H9 (cell line): ENCODE measurements around the gene NPC1. TPM values are rescaled to one million over a fixed set of nuclear protein-coding genes. Genes with fewer than 3 reads are reported as not detected.
A peak's percentile ranks its signal among the peaks of the same experiment; 100 is the strongest.

Source experiments
- DNase-seq: peaks from one replicate; pipeline ENCODE4 v3.0.0-alpha.2; 2017
- H2AFZ ChIP-seq: one replicate; pipeline ENCODE4 v1.6.1; 2013; ENCODE audit warnings: mild to moderate bottlenecking, low read length, control low read depth, moderate library complexity
- H2AK5ac ChIP-seq: 2 replicates; pipeline ENCODE4 v1.6.1; 2013; ENCODE audit warnings: low read length, control low read depth, mixed read lengths; ENCODE audit not compliant: insufficient read length
- H2BK120ac ChIP-seq: one replicate; pipeline ENCODE4 v1.6.1; 2013; ENCODE audit warnings: low read depth, mild to moderate bottlenecking, low read length, control low read depth, inconsistent platforms; ENCODE audit not compliant: poor library complexity, severe bottlenecking
- H2BK12ac ChIP-seq: 2 replicates; pipeline ENCODE4 v1.6.1; 2013; ENCODE audit warnings: low read length, control low read depth, mixed read lengths, low read depth; ENCODE audit not compliant: insufficient read length
- H2BK15ac ChIP-seq: 2 replicates; pipeline ENCODE4 v1.6.1; 2013; ENCODE audit warnings: low read depth, low read length, control low read depth
- H2BK20ac ChIP-seq: one replicate; pipeline ENCODE4 v1.6.1; 2013; ENCODE audit warnings: low read depth, mild to moderate bottlenecking, low read length, control low read depth, inconsistent platforms; ENCODE audit not compliant: poor library complexity, severe bottlenecking
- H2BK5ac ChIP-seq: 2 replicates; pipeline ENCODE4 v1.6.1; 2013; ENCODE audit warnings: low read length, control low read depth, mixed read lengths; ENCODE audit not compliant: insufficient read length
- H3K14ac ChIP-seq: 2 replicates; pipeline ENCODE4 v1.6.1; 2013; ENCODE audit warnings: low read length, control low read depth; ENCODE audit not compliant: insufficient read depth
- H3K18ac ChIP-seq: 2 replicates; pipeline ENCODE4 v1.6.1; 2013; ENCODE audit warnings: low read depth, mild to moderate bottlenecking, mixed read lengths, low read length, control low read depth; ENCODE audit not compliant: insufficient read length
- H3K23ac ChIP-seq: 2 replicates; pipeline ENCODE4 v1.6.1; 2013; ENCODE audit warnings: low read length, control low read depth, mixed read lengths, low read depth; ENCODE audit not compliant: insufficient read length
- H3K23me2 ChIP-seq: 2 replicates; pipeline ENCODE4 v1.6.1; 2013; ENCODE audit warnings: low read depth, mild to moderate bottlenecking, mixed read lengths, low read length, control low read depth; ENCODE audit not compliant: insufficient read length, poor library complexity, severe bottlenecking
- H3K27ac ChIP-seq: 2 replicates; pipeline ENCODE4 v1.5.1; 2013; ENCODE audit warnings: low read length, control low read depth, mixed read lengths, low read depth; ENCODE audit not compliant: insufficient read length
- H3K27me3 ChIP-seq: 2 replicates; pipeline ENCODE4 v1.6.1; 2013; ENCODE audit warnings: low read length, control low read depth, inconsistent platforms; ENCODE audit not compliant: insufficient read depth
- H3K4ac ChIP-seq: 2 replicates; pipeline ENCODE4 v1.6.1; 2013; ENCODE audit warnings: low read depth, mild to moderate bottlenecking, control low read depth, inconsistent platforms, low read length, moderate library complexity
- H3K4me1 ChIP-seq: 2 replicates; pipeline ENCODE4 v1.6.1; 2013; ENCODE audit warnings: low read length, control low read depth, inconsistent platforms; ENCODE audit not compliant: insufficient read depth
- H3K4me2 ChIP-seq: 2 replicates; pipeline ENCODE4 v1.6.1; 2013; ENCODE audit warnings: low read length, control low read depth, mixed read lengths; ENCODE audit not compliant: insufficient read length, insufficient read depth
- H3K56ac ChIP-seq: 2 replicates; pipeline ENCODE4 v1.6.1; 2013; ENCODE audit warnings: low read depth, mild to moderate bottlenecking, mixed read lengths, low read length, control low read depth; ENCODE audit not compliant: insufficient read length
- H3K79me1 ChIP-seq: 2 replicates; pipeline ENCODE4 v1.6.1; 2013; ENCODE audit warnings: low read depth, mild to moderate bottlenecking, moderate library complexity, low read length, control low read depth, inconsistent platforms; ENCODE audit not compliant: insufficient read depth, poor library complexity, severe bottlenecking
- H3K79me2 ChIP-seq: 2 replicates; pipeline ENCODE4 v1.6.1; 2013; ENCODE audit warnings: low read length, control low read depth, inconsistent platforms; ENCODE audit not compliant: insufficient read depth
- H3K9ac ChIP-seq: 2 replicates; pipeline ENCODE4 v1.6.1; 2013; ENCODE audit warnings: low read length, control low read depth, mixed read lengths; ENCODE audit not compliant: insufficient read length; ENCODE audit errors: extremely low read depth
- H3K9me3 ChIP-seq: one replicate; pipeline ENCODE4 v1.6.1; 2013; ENCODE audit warnings: low read depth, low read length, inconsistent platforms; ENCODE audit not compliant: control insufficient read depth
- H3T11ph ChIP-seq: one replicate; pipeline ENCODE4 v1.6.1; 2013; ENCODE audit warnings: mild to moderate bottlenecking, low read length, control low read depth, inconsistent platforms
- H4K20me1 ChIP-seq: one replicate; pipeline ENCODE4 v1.6.1; 2013; ENCODE audit not compliant: control insufficient read depth, insufficient read length, insufficient read depth
- H4K5ac ChIP-seq: 2 replicates; pipeline ENCODE4 v1.6.1; 2013; ENCODE audit warnings: low read depth, mild to moderate bottlenecking, mixed read lengths, low read length, control low read depth; ENCODE audit not compliant: insufficient read length
- H4K8ac ChIP-seq: replicated peaks from 2 replicates; pipeline ENCODE4 v1.6.1; 2013; ENCODE audit warnings: low read length, control low read depth, mixed read lengths, low read depth; ENCODE audit not compliant: insufficient read length
- H4K91ac ChIP-seq: 2 replicates; pipeline ENCODE4 v1.6.1; 2013; ENCODE audit warnings: low read depth, mild to moderate bottlenecking, moderate library complexity, mixed read lengths, low read length, control low read depth; ENCODE audit not compliant: insufficient read length
- H3K27ac Mint-ChIP-seq, 3 experiments: 2 replicates in 2 of 3; 3 replicates in 1 of 3; pipeline ENCODE4 v1.8.0; 2020 to 2021; ENCODE audit warnings: mixed read lengths in 3 of 3, mild to moderate bottlenecking in 1 of 3, moderate library complexity in 1 of 3
- H3K27me3 Mint-ChIP-seq: 2 replicates; pipeline ENCODE4 v1.8.0; 2021; ENCODE audit warnings: low read depth, mild to moderate bottlenecking, moderate library complexity, mixed read lengths
- H3K36me3 Mint-ChIP-seq, 3 experiments: 2 replicates in 2 of 3; 3 replicates in 1 of 3; pipeline ENCODE4 v1.8.0; 2020 to 2021; ENCODE audit warnings: low read depth in 3 of 3, mixed read lengths in 3 of 3; ENCODE audit not compliant: insufficient read depth in 1 of 3
- H3K4me1 Mint-ChIP-seq, 2 experiments: 2 replicates each; pipeline ENCODE4 v1.8.0; 2020; ENCODE audit warnings: mixed read lengths in 2 of 2
- H3K4me3 Mint-ChIP-seq, 2 experiments: 2 replicates in 1 of 2; 3 replicates in 1 of 2; pipeline ENCODE4 v1.8.0; 2020 to 2021; ENCODE audit warnings: mild to moderate bottlenecking in 2 of 2, mixed read lengths in 2 of 2, moderate library complexity in 1 of 2
- H3K9me3 Mint-ChIP-seq, 2 experiments: 2 replicates in 1 of 2; 3 replicates in 1 of 2; pipeline ENCODE4 v1.8.0; 2020; ENCODE audit warnings: mild to moderate bottlenecking in 2 of 2, mixed read lengths in 2 of 2, moderate library complexity in 1 of 2
- WGBS: extraction: QIAGEN DNeasy Blood & Tissue Kit; methylation state at CpG from one replicate; pipeline ENCODE4 v1.1.7; 2013; ENCODE audit warnings: missing lambda C conversion rate, low lambda C conversion rate, mixed read lengths; ENCODE audit not compliant: insufficient read length; ENCODE audit errors: extremely low coverage; 5-methylcytosine and 5-hydroxymethylcytosine counted together
- total RNA-seq: library from RNA; stranded (reverse); gene quantifications from 2 replicates; pipeline ENCODE4 v1.2.1, GENCODE V29; 2021
- TF ChIP-seq, protein P1 (sequence below): fragments of 200-600 bp; sonication (generic); conservative IDR thresholded peaks from 3 replicates; pipeline ENCODE4 v1.8.0; 2021; ENCODE audit warnings: antibody characterized with exemption, mild to moderate bottlenecking

NPC1 gene
- total RNA-seq, 1 experiment from 2014 or later: 24.2 TPM

DNA sequence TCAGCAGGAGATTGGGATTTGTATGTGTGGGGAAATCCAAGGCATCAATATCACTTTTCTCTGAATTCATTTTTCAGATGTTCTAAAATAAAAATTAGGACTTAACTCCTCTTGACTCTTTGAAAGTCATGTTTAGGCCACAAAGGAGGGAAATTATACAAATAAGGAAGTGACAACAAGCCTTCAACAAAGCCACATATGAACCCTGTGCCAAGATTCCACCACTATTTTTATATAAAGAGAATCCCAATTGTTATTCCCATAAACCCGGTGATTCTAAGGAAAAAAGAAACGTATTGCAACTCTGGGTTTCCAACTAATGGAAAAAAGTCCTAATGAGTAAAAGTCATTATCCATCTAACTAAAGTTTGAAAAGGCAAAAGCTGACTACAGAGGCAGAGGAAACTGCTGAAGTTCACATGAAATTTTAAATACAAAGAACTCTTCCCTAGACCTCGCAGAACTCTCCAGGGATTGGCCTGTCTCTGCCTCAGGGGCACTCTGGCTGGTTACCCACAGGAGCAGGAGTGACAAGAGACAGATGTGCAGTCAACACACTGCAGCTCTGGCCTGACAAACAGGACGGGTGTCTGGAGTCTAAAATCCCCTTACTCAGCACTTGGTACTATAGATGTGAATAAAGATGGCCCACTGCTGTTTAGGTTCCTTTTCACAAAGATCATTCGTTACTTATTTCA is 11.5 kb downstream of the NPC1 start:
- Histone ChIP-seq H3K23me2 (no peaks in the 10 kb centered on the region), H3K9ac (no peak overlapping the region), H3K4ac (no peak overlapping the region), H2BK20ac (no peak overlapping the region), H2AK5ac (no peak overlapping the region), H3K9me3 (no peaks in the 10 kb centered on the region), H4K91ac (no peak overlapping the region), H4K8ac (no peak overlapping the region), H4K5ac (no peak overlapping the region), H3K14ac (no peak overlapping the region), H3K79me1 (peaks cover 4% of the 10 kb centered on the region), H2BK15ac (no peak overlapping the region), H2BK12ac (no peak overlapping the region), H2AFZ (no peak overlapping the region), H4K20me1 (no peaks in the 10 kb centered on the region), H3K23ac (no peak overlapping the region), H2BK120ac (no peak overlapping the region), H3K56ac (no peak overlapping the region), H3K27me3 (no peaks in the 10 kb centered on the region), H3K79me2 (peaks cover 4% of the 10 kb centered on the region; the same call in 1 of the 2 replicates), H3K27ac (no peak overlapping the region), H3T11ph (no peak overlapping the region), H3K4me2 (no peak overlapping the region), H3K4me1 (peaks cover 2% of the 10 kb centered on the region; the same call in 1 of the 2 replicates), H3K18ac (no peak overlapping the region), H2BK5ac (no peak overlapping the region)
- Mint-ChIP-seq H3K4me3 (no peak overlapping the region), H3K27me3 (no peaks in the 10 kb centered on the region), H3K36me3 (peaks cover 15 to 34% (median 22%) of the 10 kb centered on the region in 3 experiments), H3K27ac (peak overlapping the region in 1 of 3 experiments; percentile 76; a peak in 2 of 7 replicates), H3K9me3 (peaks cover 0 to 2% of the 10 kb centered on the region in 2 experiments; a peak in 2 of 5 replicates), H3K4me1 (peaks cover 10 to 18% of the 10 kb centered on the region in 2 experiments; a peak in 3 of 4 replicates)
- no CpG with 5 or more reads among the region's 5 CpGs for WGBS
- TF ChIP-seq, protein P1, sequence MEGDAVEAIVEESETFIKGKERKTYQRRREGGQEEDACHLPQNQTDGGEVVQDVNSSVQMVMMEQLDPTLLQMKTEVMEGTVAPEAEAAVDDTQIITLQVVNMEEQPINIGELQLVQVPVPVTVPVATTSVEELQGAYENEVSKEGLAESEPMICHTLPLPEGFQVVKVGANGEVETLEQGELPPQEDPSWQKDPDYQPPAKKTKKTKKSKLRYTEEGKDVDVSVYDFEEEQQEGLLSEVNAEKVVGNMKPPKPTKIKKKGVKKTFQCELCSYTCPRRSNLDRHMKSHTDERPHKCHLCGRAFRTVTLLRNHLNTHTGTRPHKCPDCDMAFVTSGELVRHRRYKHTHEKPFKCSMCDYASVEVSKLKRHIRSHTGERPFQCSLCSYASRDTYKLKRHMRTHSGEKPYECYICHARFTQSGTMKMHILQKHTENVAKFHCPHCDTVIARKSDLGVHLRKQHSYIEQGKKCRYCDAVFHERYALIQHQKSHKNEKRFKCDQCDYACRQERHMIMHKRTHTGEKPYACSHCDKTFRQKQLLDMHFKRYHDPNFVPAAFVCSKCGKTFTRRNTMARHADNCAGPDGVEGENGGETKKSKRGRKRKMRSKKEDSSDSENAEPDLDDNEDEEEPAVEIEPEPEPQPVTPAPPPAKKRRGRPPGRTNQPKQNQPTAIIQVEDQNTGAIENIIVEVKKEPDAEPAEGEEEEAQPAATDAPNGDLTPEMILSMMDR: no peak
- no peak for DNase-seq
